Heart left ventricle (tissue), 16 donors: ENCODE measurements around the gene TGIF1. TPM values are rescaled to one million over a fixed set of nuclear protein-coding genes. Genes with fewer than 3 reads are reported as not detected.
A peak's percentile ranks its signal among the peaks of the same experiment; 100 is the strongest.

ENCODE experiments used
- ATAC-seq, 4 donors: fragments of 200-7000 bp; cut with Tn5 transposase; one replicate each; pipeline ENCODE4 v1.9.1; 2020 to 2022; ENCODE audit warnings: moderate library complexity in 4 of 4, mild to moderate bottlenecking in 3 of 4, moderate number of reproducible peaks in 1 of 4
- DNase-seq, 5 donors: peaks; one replicate each; pipeline ENCODE4 v3.0.0-alpha.2; 2020
- H3K27ac ChIP-seq, 12 donors: fragments of 200-600 bp; sonication (generic) in 4 of 12; one replicate each; pipeline versions ENCODE4 v1.5.0 to v1.8.0; 2016 to 2022; ENCODE audit warnings: mild to moderate bottlenecking in 2 of 12
- H3K27me3 ChIP-seq, 9 donors: fragments of 200-600 bp; sonication (generic) in 2 of 9; one replicate each; pipeline versions ENCODE4 v1.5.1 to v1.8.0; 2016 to 2022; ENCODE audit warnings: mild to moderate bottlenecking in 3 of 9
- H3K36me3 ChIP-seq, 9 donors: fragments of 200-600 bp; sonication (generic) in 2 of 9; one replicate each; pipeline versions ENCODE4 v1.5.0 to v1.8.0; 2018 to 2022; ENCODE audit warnings: mild to moderate bottlenecking in 2 of 9
- H3K4me1 ChIP-seq, 12 donors: fragments of 200-600 bp; sonication (generic) in 4 of 12; one replicate each; pipeline versions ENCODE4 v1.5.0 to v1.8.0; 2016 to 2022; ENCODE audit warnings: mild to moderate bottlenecking in 3 of 12
- H3K4me3 ChIP-seq, 12 donors: fragments of 200-600 bp; sonication (generic) in 4 of 12; one replicate each; pipeline versions ENCODE4 v1.5.0 to v1.8.0; 2017 to 2022; ENCODE audit warnings: mild to moderate bottlenecking in 9 of 12, moderate library complexity in 4 of 12
- H3K9me3 ChIP-seq, 12 donors: fragments of 200-600 bp; sonication (generic) in 4 of 12; one replicate each; pipeline versions ENCODE4 v1.5.0 to v1.8.0; 2016 to 2022; ENCODE audit warnings: mild to moderate bottlenecking in 1 of 12
- POLR2A ChIP-seq, 2 donors: fragments of 450-650 bp; IDR thresholded peaks; one replicate each; pipeline ENCODE4 v1.6.1; 2017; ENCODE audit warnings: antibody characterized with exemption in 2 of 2, mild to moderate bottlenecking in 2 of 2, moderate library complexity in 2 of 2
- WGBS, 4 donors: extraction: QIAGEN DNeasy Blood & Tissue Kit in 2 of 4; methylation state at CpG; one replicate each; pipeline versions ENCODE4 v1.1.5 to v1.1.7; 2013 to 2018; 5-methylcytosine and 5-hydroxymethylcytosine counted together
- intact Hi-C, 10 donors: fragments of 100-400 bp; cut with DNase I; formaldehyde crosslinking; loops; one replicate each; pipeline versions ENCODE4 v1.11.1 to v1.14.2; 2022
- polyA plus RNA-seq, 2 donors: library from polyadenylated mRNA; stranded (reverse); fragments of 200-250 nt; gene quantifications; one replicate each; pipeline ENCODE4 v1.2.3, GENCODE V29; 2013
- total RNA-seq, 9 donors: library from RNA; depleted of rRNA in 2 of 9; stranded (reverse); fragments of >200 nt in 2 of 9; fragmentation: NEBNext Ultra II Directional in 3 of 9; extraction: Animal tissue kit (Norgen Biotek cat#: 25700) in 3 of 9; gene quantifications; one replicate each; pipeline versions ENCODE4 v1.1.0 to v1.2.4, GENCODE V29; 2016 to 2023
- TF ChIP-seq, protein P1 (sequence below), 12 donors: fragments of 200-600 bp; sonication (generic) in 4 of 12; IDR thresholded peaks; one replicate each; pipeline versions ENCODE4 v1.5.0 to v1.8.0; 2018 to 2022; ENCODE audit warnings: antibody characterized with exemption in 12 of 12, mild to moderate bottlenecking in 5 of 12
- donor health status: ischemic (EF 13 %, LVEDD 7.1; RV severe dilation, severe dysfunction).
- donor health status: healthy with polysubstance abuse.
- donor health status: DM: no; HTN: yes; CAD: no.
- donor health status: DM: no; HTN: no; CAD: no.
- donor health status: ischemic (EF 25% LVEDD 6.9; RV normal size, moderate dysfunction).
- donor health status: ischemic (EF 25% LVEDD 5.7; RV mildly dilated, moderate dysfunction).
- donor health status: healthy.
- donor health status: DM: yes; HTN: yes; CAD: no.
- donor health status: ischemic (EF 35%, LVEDD 5.7; RV mildly dilated, moderate dysfunction).
- donor health status: nonischemic (EF 11% LVEDD 7.7; RV severe dilation, severe dysfunction).
- donor health status: DM: yes; HTN: yes; CAD: no.
- donor health status: PGD.
- donor health status: ischemic (EF 29% LVEDD 5.4; RV normal size, mild dysfunction).
- donor health status: nonischemic (EF 23%, LVEDD 6.1; RV moderate dilation, normal function).

Gene TGIF1
- total and polyA plus RNA-seq, 11 donors = 5.0 to 37.5 (median 15.4) TPM

DNA sequence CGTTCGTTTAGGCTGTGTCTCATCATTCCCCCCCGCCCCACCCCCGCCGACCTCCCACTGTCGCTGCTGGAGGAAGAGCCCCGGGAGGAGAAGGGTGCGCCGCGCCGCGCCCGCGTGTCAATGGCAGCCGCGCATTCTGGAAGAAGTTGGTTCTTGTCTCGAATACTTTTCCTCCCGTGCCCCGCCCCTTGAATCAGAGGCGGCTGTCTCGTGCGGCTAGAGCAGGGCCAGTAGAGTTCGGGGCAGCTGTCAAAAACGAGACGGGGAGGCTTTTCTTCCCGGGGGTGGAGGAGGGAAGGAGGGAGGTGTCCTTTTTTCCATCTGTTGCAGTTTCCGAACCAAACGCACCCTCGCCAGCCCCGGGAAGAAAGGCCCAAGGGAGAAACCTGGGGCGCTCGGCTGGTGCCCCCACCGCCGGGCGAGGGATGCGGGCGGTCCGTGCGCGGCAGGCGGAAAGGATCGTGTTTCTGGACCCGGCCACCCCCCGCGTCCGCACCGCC, 410 bp upstream of the TGIF1 start:
- peak in 1 of 4 donors; percentile 5 for ATAC-seq
- intact Hi-C loops = loop anchor here (2.0 to 10.0 kb wide), 10 partner anchors 143 to 437 kb away; partner anchors contain the start of genes MYL12B (in 4 of the 10) and LPIN2 (in 1 of the 10)
- peak overlapping the region; percentile 92 to 100 (median 97) for H3K27ac ChIP-seq
- peak; percentile 78 to 90 (median 89) for DNase-seq
- WGBS, 4 donors = 0% methylated on average over 17 to 47 of the region's 47 CpGs
- no peaks in the 10 kb centered on the region for H3K9me3 ChIP-seq
- H3K4me3 ChIP-seq = peak overlapping the region; percentile 65 to 93 (median 78)
- no peaks in the 10 kb centered on the region for H3K36me3 ChIP-seq
- H3K27me3 ChIP-seq = no peaks in the 10 kb centered on the region
- H3K4me1 ChIP-seq = peaks cover 0 to 31% (median 17%) of the 10 kb centered on the region in 12 donors
- TF ChIP-seq, protein P1, sequence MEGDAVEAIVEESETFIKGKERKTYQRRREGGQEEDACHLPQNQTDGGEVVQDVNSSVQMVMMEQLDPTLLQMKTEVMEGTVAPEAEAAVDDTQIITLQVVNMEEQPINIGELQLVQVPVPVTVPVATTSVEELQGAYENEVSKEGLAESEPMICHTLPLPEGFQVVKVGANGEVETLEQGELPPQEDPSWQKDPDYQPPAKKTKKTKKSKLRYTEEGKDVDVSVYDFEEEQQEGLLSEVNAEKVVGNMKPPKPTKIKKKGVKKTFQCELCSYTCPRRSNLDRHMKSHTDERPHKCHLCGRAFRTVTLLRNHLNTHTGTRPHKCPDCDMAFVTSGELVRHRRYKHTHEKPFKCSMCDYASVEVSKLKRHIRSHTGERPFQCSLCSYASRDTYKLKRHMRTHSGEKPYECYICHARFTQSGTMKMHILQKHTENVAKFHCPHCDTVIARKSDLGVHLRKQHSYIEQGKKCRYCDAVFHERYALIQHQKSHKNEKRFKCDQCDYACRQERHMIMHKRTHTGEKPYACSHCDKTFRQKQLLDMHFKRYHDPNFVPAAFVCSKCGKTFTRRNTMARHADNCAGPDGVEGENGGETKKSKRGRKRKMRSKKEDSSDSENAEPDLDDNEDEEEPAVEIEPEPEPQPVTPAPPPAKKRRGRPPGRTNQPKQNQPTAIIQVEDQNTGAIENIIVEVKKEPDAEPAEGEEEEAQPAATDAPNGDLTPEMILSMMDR (IDR thresholded peaks at IDR 0.05) = no peak
- peak in 1 of 2 donors; percentile 3 for TF ChIP-seq POLR2A (IDR thresholded peaks at IDR 0.05)

DNA sequence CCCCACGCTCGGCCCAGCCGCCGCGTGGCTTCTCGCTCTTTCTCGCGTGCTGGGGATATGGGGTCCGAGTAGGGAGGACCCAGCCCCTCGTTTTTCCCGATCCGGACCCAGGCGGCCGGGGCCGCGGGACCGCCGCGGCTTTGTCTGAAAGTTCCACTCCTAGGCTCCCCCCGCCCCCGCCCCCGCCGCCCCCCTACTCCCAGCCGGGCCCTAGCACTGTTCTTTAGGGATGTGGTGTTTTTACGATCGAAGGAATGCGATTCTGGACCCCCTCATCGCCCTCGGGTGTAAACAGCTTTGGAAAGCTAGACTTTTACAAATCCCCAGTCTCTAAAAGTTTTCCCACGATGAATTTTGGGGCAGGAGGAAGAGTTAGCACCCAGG, 819 bp downstream of the TGIF1 start:
- TF ChIP-seq POLR2A (IDR thresholded peaks at IDR 0.05) = no peak
- TF ChIP-seq, protein P1 (IDR thresholded peaks at IDR 0.05) = peak in 1 of 12 donors; percentile 4
- intact Hi-C loops = loop anchor here in 7 of 10 donors (2.0 to 10.0 kb wide), 8 partner anchors 142 to 438 kb away; partner anchors contain the start of genes MYL12B (in 4 of the 7) and LPIN2 (in 1 of the 7)
- Histone ChIP-seq H3K9me3 (no peaks in the 10 kb centered on the region), H3K4me1 (peaks cover 0 to 42% (median 25%) of the 10 kb centered on the region in 12 donors), H3K27ac (peak overlapping the region; percentile 92 to 100 (median 97)), H3K36me3 (no peaks in the 10 kb centered on the region), H3K4me3 (peak overlapping the region; percentile 65 to 93 (median 78)), H3K27me3 (no peaks in the 10 kb centered on the region)
- no peak for DNase-seq
- ATAC-seq = no peak
- 0 to 1% (median 1%) methylated on average over 30 of the region's 30 CpGs for WGBS, 4 donors

DNA sequence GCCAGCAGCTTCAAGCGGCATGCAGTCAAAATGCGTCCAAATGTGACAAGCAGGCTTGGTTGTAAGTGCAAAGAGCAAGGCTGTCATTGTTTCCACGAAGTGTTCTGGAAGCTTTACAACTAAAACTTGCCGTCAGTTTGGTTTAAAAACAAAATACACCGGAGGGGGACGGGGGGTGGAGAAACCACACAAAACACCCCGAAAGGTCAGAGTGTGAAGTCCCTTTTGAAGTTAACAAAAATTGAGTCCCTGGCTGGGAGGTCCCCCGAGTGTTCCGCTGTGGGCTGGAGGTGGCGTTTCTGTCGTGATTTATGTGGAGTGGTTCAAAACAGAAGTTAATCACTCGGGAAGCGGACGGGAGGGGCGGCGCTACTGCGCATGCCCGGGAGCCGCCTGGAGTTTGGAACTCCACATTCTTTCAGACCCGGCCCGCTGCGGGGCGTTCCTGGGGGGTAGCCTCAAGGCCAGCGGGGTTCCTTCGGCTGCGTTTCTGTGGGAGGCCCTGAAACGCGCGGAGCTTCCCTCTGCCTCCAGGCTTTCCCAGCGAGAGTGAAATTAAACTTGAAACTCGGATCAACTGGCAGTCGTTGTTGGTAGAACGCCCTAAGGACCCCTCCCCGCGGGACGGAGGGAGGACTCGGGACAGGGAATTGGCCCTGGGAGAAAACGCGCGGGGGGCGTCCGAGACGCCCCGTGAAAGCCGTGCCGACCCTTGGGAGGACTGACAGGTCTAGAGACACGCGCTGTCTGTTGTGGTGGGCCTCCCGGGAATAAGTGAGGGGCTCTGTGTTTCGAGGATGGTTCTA, 1.4 kb downstream of the TGIF1 start:
- Histone ChIP-seq H3K4me3 (peak overlapping the region; percentile 65 to 93 (median 78)), H3K9me3 (no peaks in the 10 kb centered on the region), H3K36me3 (peaks cover 0 to 5% (median 3%) of the 10 kb centered on the region in 9 donors), H3K27ac (peak overlapping the region; percentile 92 to 100 (median 97)), H3K27me3 (no peaks in the 10 kb centered on the region), H3K4me1 (peaks cover 0 to 46% (median 26%) of the 10 kb centered on the region in 12 donors)
- DNase-seq (peak; percentile 93 to 96 (median 95)), ATAC-seq (peak; percentile 49 to 66 (median 50))
- WGBS, 4 donors = 0% methylated on average over 23 to 50 of the region's 50 CpGs
- TF ChIP-seq POLR2A (IDR thresholded peaks at IDR 0.05) = peak in 1 of 2 donors; percentile 92
- TF ChIP-seq, protein P1 (IDR thresholded peaks at IDR 0.05) = peak in 1 of 12 donors; percentile 8
- intact Hi-C loops = loop anchor here in 7 of 10 donors (2.0 to 10.0 kb wide), 8 partner anchors 141 to 439 kb away; partner anchors contain the start of genes MYL12B (in 4 of the 7) and LPIN2 (in 1 of the 7)
